Measurements from ENCODE around the gene DNASE1L2.

- TF ChIP-seq CTCF (IDR thresholded peaks at IDR 0.05; ENCODE audit: low read depth, low read length, missing input control): no peak
- TF ChIP-seq EGR1 (IDR thresholded peaks at IDR 0.05; ENCODE audit: low read depth in 2 of 2): no peak
Measured at GRCh38 chr16:2275476-2276367, 39.5 kb downstream of the DNASE1L2 start.

Data from liver (tissue), 3 donors.